8988T (cell line): ENCODE measurements around the gene ZNF200.
A peak's percentile ranks its signal among the peaks of the same experiment; 100 is the strongest.
"Not testable (repeated sequence)": the region's sequence is repeated elsewhere in the genome, so short reads cannot be mapped to it uniquely, and the experiment has no call there.

ENCODE experiments used
- DNase-seq: peaks from one replicate; pipeline ENCODE4 v3.0.0; 2011

ZNF200 gene, protein sequence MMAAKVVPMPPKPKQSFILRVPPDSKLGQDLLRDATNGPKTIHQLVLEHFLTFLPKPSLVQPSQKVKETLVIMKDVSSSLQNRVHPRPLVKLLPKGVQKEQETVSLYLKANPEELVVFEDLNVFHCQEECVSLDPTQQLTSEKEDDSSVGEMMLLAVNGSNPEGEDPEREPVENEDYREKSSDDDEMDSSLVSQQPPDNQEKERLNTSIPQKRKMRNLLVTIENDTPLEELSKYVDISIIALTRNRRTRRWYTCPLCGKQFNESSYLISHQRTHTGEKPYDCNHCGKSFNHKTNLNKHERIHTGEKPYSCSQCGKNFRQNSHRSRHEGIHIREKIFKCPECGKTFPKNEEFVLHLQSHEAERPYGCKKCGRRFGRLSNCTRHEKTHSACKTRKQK

GRCh38 chr16:3234857-3235561 is at the start of gene ZNF200:
ZNF200 (minus strand) TSS chr16:3235158; CDS start chr16:3233755, 1,403 bp downstream.
- DNase-seq = peak; percentile 69

DNA sequence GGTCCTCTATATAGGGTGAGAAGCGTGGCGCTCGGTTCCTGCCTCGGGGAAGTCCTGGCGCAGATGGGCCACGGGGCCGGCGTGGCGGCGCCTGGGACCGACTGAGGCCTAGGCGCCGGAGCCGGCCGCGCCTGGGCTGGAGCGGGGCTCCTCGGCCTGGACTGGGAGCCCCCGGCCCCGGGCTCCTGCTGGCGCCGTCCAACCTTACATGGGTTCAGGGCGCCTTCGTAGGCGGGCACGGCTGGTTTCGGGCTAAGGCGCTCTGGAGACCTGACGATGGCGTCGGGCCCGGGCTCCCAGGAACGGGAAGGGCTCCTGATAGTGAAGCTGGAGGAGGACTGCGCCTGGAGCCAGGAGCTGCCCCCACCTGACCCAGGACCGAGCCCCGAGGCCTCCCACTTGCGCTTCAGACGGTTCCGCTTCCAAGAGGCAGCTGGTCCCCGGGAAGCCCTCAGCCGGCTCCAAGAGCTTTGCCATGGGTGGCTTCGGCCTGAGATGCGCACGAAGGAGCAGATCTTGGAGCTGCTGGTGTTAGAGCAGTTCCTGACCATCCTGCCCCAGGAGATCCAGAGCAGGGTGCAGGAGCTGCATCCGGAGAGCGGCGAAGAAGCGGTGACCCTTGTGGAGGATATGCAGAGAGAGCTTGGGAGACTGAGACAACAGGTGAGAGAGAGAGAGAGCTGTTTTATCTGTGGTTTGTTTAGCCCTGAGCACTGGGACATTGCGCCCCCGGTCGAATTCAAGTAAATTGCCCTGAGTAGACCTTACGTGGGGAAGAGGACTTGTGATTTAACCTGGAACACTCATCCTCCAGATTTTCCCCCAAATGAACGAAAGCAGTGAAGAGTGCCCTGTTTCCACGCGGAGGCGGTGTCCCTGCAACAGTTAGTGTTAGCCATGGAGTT is 48.8 kb upstream of the ZNF200 start:
- no peak for DNase-seq

GRCh38 chr16:3282730-3283542 is 48.0 kb upstream of the ZNF200 start, which contains the start of gene ZNF263:
ZNF263 (plus strand) TSS chr16:3283491; CDS start chr16:3283819, 328 bp downstream.
- peak; percentile 85 for DNase-seq

DNA sequence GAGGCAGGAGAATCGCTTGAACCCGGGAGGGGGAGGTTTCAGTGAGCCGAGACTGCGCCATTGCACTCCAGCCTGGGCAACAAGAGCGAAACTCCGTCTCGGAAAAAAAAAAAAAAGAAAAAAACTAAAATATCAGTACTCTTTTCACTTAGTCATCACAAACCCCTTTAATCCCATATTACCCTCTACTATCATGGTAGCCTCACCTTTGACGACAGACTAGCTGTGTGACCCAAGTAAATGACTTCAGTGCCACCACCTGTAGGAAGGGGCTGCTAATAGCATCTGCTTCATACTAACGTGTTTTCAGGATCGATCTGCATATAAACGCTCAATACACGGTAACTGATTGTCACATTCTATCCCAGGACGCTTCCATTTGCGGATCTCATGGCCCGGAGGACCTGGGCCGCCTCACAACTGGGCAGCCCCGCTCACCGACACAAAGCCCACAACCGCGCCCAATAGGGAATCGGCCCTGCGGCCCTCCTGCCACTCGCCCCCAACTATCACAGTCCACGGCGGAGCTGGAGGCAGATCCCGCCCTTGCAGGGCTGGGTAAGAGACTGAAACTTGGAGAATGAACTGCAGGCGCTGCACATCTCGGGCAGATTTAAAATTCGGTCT is 47.3 kb upstream of the ZNF200 start:
- DNase-seq = no peak

DNA sequence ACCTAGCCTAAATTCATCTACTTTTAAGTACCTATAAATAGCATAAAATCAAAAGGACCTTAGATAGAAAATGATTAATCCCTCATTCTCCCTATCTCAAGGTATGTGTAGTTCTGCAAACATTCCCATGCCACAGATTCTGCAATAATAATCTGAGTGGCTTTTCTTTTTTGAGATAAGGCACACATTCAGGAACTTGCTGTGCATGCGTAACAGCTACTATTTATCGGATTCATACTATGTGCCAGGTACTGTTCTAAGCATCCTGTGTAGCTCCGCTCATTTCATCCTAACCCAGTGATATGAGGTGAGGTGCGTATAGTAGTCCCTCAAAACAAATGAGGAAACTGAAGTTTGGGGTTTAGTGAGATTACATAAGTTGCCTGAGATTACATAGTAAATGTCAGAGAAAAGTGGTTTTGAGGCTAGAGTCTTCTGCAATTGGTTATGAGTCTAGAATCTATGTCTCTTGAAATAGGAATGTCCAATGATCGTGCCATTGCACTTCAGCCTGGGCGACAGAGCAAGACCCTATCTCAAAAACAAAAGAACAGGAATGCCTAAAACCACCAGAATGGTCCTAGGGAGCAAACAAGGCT is 46.4 kb upstream of the ZNF200 start:
- DNase-seq = no peak

DNA sequence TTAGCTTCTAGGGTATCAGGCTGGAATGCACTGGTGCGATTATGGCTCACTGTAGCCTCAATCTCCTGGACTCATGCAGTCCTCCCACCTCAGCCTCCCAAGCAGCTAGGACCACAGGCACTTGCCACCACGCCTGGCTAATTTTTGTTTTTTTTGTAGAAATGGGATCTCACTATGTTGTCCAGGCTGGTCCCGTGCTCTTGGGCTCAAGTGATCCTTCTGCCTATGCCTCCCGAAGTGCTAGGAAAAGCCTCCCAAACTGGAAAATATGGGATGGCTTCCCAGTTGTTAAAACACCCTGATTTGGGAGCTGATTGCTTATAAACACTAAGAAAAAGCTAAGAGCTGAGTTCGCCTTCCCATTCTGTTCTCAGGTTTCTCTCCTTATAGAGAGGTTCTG is 41.7 kb upstream of the ZNF200 start:
- no peak for DNase-seq

GRCh38 chr16:3274947-3275346 is 40.0 kb upstream of the ZNF200 start:
- no peak for DNase-seq

DNA sequence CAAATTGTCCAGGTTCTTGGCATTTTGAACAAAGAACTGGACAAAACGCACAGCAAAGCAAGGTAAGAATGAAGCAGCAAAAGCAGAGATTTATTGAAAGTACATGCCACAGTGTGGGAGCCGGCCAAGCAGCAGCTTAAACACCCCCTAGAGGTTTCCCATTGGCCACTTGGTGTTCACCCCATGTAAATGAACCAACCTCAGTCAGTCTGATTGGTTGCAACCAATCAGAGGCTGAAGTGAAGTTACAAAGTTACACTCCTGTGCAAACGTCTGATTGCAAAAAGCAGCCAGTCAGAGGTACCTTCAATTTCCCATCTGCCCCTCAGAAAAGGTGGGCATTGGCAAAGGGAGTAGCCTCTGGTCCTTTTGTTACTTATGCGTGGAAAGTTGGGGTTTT is 39.5 kb upstream of the ZNF200 start:
- no peak for DNase-seq

DNA sequence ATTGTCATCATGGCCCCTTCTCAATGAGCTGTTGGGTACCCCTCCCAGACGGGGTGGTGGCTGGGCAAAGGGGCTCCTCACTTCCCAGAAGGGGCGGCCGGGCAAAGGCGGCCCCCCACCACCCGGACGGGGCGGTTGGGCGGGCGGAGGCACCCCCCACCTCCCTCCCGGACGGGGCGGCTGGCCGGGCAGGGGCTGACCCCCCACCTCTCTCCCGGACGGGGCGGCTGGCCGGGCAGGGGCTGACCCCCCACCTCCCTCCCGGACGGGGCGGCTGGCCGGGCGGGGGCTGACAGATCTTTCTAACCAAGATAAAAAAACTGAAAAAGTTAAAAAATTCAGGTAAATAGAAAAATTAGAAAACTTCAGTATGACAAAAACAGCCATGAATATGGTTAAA is 36.3 kb upstream of the ZNF200 start:
- not testable (repeated sequence) for DNase-seq

GRCh38 chr16:3270718-3271117 is 35.8 kb upstream of the ZNF200 start:
- DNase-seq = not testable (repeated sequence)

DNA sequence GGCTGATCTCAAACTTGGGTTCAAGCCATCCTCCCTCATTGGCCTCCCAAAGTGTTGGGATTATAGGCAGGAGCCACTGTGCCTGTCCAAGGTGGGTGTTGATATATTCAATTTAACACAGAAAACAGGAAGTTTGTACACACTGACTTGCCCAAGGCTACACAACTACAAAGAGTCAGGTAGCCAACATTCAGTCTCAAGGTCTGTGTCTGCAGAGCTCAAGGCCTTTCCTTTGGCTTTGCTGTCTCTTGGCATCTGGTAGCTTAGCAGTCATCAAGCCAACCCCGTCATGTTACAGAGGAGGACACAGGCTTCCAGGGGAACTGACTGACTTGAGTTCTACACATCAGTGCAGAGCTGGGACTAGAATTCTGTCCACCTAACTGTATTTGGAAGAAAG is 33.3 kb upstream of the ZNF200 start:
- no peak for DNase-seq

DNA sequence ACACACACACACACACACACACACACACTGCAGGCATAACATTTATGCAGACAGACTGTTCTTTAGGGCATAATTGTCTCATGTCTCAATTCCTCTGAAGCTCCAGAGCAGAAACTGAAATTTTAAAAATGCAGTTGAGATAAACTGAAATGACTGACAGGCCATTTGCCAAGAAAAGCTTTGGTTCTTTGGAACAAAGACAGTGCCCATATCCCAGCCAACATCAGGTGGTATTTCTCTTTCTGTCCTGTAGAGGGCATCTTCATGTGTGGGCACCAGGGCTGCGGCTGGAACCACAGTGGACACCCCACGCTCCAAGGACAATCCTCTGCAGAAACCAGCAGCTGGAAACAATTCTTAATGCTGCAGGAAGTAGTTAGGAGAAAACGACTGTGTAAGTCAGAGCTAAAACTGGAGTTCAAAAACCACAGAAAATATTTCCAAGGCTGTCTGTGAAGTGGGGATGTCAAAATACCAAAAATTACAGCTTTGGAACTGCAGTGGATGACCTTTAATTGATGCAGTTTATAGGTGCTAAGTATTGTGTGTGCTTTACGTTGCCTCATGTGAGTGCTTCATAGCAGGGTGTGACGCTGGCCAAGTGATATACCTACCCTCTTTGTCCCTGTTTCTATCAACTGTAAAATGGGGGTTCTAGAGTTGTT is 32.0 kb upstream of the ZNF200 start:
- peak; percentile 48 for DNase-seq

- no peak for DNase-seq
Observed at GRCh38 chr16:3264137-3265036, 29.4 kb upstream of the ZNF200 start.

DNA sequence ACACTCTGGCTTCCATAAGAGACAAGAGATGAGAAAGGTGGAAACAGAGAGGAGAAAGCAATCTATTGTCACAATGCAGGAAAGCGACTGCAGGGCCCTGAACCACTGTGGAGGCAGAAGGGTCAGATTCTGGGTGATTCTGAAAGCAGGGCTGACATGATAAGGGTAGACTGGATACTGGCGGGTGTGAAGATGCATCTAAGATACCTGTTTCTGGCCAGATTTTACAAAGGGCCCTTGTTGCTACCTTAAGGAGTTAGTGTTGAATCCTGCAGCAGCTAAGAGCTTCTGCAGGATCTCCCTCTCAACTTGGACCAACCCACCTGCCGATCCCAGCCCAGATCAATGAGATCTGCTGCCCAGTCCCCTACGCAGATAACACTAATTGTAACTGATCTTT is 27.6 kb upstream of the ZNF200 start:
- DNase-seq = no peak

- DNase-seq = no peak
Observed at GRCh38 chr16:3259836-3260235, 24.9 kb upstream of the ZNF200 start.

DNA sequence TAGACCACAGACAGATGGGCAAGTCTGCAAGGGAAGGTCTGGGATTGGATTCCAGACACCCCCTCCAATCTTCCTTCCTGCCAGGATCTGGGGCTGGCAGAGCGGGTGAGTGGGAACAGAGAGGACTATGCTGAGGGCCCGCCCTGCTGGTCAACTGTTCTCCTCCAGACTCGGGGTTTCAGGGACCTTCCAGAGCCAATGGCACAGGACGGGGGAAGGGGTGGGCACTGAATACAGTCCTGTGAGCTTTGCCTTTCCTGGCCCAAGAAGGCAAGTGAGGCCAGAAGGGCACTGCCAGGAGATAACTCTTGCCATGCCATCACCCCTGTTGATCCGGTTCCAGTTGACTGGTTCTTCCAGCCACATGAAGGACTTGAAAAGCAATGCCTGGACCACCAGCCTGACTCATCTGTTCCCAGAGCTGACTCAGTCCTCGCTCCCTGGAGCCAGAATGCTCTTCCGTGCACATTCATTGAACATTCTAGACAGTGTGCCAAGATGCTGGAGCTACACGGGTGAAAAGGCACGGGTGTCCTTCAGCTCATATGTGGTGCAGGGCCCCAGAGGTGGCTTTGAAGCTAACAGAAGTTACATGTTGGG is 22.0 kb upstream of the ZNF200 start:
- no peak for DNase-seq

DNA sequence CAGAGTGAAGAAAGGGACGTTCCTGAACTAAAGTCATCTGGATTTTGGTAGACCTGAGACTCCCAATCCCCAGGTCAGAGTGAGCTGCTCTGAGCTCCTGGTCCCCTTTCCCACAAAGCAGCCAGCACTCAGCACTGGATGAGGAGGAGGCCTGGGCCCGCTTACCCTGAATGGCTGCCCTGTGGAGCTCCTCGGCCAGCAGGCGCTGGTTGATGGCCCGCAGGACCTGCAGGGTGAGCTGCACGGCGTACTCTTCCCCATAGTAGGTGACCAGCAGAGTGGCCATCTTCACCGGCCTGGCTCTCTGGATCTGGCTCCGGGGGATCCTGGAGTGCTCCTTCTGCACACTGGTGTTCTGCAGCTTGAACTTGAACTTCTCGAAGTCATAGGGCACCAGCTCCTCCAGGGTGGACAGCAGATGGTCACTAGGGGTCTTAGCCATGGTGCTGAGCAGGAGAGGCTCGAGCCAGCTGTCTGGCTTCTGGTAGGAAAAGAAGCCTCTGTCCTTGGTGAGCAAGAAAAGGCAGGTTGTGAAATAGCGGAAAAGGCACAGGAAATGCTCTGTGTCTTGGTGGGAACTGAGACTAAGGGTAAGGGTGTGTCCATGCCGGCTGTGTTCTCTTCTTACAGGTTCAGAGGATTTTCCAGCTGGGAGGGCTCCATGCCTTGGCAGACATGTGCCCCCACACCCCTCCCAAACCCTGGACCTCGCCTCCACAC is 21.3 kb upstream of the ZNF200 start, which contains the start of gene MEFV:
TSS of gene MEFV (minus strand) at position 488 of the 720 bp plus-strand sequence. CDS start at position 442, 46 bp downstream.
- DNase-seq = no peak

GRCh38 chr16:3254309-3254708 is 19.4 kb upstream of the ZNF200 start:
- no peak for DNase-seq
